Vagina (tissue), 2 donors: ENCODE measurements around the gene EPG5.

Experiments used
- CTCF ChIP-seq, 3 experiments: fragments of 450-650 bp in 2 of 3; fragments of 200-600 bp in 1 of 3; sonication (generic) in 1 of 3; IDR thresholded peaks; one replicate each; pipeline ENCODE4 v1.5.1; 2017 to 2019; ENCODE audit warnings: antibody characterized with exemption in 3 of 3, mild to moderate bottlenecking in 2 of 3, moderate library complexity in 2 of 3
- POLR2A ChIP-seq, 2 donors: fragments of 450-650 bp; IDR thresholded peaks; one replicate each; pipeline ENCODE4 v1.6.1; 2017; ENCODE audit warnings: antibody characterized with exemption in 2 of 2, mild to moderate bottlenecking in 2 of 2, moderate library complexity in 2 of 2
- POLR2AphosphoS5 ChIP-seq, 2 donors: sonication (generic); formaldehyde crosslinking; IDR thresholded peaks; one replicate each; pipeline ENCODE4 v1.9.0; 2017; ENCODE audit warnings: antibody characterized with exemption in 2 of 2, mild to moderate bottlenecking in 2 of 2, low read depth in 1 of 2; ENCODE audit not compliant: insufficient read depth in 1 of 2

GRCh38 chr18:45993438-45993837, 26.3 kb upstream of the EPG5 start:
- TF ChIP-seq CTCF (IDR thresholded peaks at IDR 0.05) = no peak
- TF ChIP-seq POLR2A (IDR thresholded peaks at IDR 0.05) = no peak
- TF ChIP-seq POLR2AphosphoS5 (IDR thresholded peaks at IDR 0.05; ENCODE audit: insufficient read depth in 1 of 2, low read depth in 1 of 2) = no peak
